GM18526 (cell line): ENCODE measurements around the gene EGLN2.
"Not testable (repeated sequence)": the region's sequence is repeated elsewhere in the genome, so short reads cannot be mapped to it uniquely, and the experiment has no call there.

Source experiments
- POLR2A ChIP-seq: IDR thresholded peaks from 3 replicates; pipeline ENCODE4 v1.6.1; 2011; ENCODE audit not compliant: insufficient read length; ENCODE audit errors: extremely low read depth

Gene EGLN2

GRCh38 chr19:40836754-40837429 is 37.9 kb downstream of the EGLN2 start:
- no peak for TF ChIP-seq POLR2A

DNA sequence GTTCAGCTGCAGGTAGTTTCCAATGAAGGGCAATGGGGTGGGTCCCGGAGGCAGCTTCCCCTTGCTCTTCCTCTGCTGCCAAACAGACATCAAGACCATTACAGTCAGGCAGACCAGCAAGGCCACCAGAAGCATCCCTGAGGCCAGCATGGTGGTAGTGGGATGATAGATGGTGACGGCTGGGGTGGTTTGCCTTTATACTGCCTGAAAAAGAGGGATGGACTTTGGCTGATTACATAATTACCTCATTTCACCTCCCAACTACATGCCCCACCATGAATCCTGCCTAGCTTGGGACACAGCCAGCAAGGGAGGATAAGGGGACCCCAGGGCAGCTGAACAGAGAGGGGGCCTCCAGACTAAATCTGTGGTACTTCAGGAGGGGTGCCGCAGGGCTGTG is 51.3 kb downstream of the EGLN2 start, which contains the start of gene CYP2A6:
Gene CYP2A6 (minus strand): TSS at position 171 of the 400 bp plus-strand sequence. CDS start 21 bp downstream, at position 150.
- not testable (repeated sequence) for TF ChIP-seq POLR2A
